Measurements from ENCODE around the gene TUSC2.

Gene TUSC2

DNA sequence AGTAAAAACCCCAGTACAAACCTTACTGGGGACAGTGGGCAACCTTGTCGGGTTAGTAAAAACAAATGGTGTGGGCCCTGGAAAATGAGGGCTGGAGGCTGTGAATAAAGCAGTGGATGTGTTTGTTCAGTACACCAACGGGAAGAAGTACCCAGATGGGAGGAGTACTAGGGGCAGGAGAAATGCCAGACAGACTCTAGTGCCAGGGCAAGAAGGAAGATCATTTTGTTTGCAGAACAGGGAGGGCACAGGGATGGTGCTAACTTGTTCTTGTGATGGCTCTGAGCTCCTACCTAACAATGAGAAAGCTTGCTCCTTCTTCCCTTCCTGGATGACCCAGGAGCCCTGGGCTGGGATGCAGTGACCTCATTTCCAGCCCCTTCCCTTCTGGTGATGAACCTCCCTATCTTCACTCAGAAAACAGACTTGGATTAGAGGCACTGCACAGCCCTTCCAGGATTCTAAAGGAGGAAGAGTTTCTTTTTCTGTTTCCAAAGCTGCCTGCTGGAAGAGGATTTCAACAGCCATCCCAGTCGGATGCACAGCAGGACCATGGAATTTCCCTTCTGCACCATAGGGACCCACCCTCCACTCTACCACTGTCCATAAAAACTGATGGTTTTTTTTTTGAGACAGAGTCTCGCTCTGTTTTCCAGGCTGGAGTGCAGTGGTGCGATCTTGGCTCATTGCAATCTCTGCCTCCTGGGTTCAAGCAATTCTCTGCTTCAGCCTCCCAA, 6.5 kb upstream of the TUSC2 start:
- FAIRE-seq: no peak

DNA sequence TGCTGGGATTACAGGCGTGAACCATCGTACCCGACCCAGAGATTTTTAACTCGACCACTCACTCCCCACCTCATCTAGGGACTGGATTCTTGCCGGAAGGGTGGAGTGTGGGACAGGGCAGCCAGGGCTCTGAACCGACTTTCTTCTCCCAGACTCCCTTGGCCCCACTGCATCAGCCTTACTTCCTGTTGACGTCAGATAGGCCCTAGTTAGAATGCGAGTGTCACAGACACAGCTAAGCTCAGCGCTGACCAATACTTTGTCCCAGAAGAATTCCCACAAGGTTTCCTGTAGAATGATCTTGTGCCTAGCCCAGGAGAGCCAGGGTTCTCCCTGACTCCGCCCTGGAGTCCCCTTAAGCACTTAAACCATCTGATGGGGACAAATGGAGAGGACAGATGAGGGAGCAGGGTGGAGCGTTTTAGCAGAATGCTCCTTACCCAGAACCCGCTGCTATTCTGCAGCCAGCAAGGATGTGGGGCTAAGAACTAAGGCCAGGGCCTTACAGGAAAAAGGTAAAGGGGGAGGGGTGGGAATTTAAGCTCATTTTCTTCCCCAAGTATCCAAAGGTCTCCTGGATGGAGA, 5.8 kb upstream of the TUSC2 start:
- FAIRE-seq: no peak

DNA sequence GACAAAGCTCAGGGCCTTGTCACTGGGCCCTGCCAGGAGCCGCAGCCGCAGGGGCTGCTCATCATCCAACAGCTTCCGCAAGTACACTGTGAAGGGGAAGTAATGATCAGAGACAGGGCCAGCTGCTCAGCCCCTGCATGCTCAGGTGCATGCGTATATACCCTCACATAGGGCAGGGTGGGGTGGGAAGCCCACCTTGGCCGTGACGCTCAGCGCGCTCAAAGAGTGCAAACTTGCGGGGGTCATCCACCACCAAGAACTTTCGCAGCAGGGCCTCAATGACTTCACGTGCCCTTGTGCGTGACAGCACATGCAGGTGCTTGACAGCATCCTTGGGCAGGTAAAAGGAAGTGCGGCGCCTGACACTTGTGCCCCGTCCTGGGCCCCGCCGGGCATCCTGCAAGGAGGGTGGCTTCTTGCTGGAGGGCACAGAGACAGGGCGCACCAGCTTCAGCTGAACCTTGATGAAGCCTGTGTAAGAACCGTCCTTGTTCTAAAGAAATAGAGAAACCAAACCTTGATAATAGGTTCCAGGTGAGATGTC, 3.4 kb upstream of the TUSC2 start:
- no peak for FAIRE-seq

DNA sequence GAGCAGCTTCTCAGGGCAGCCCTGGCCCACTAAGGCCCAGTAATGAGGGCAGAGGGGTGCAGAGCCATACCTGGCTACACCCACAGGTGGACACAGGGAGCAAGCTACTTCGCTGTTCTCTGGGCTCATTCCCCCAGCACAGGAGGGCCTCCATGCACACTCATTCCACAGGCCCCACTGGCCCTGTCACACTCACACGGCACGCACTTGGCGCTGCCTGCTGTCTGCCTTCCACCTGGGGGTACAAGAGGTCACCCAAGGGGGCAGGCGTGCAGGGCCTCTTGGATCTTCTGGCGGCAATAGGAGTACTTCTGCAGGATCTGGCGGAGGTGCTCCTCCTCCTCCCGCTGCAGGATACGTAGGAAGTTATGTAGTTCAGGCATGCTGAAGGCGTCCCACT, 2.3 kb upstream of the TUSC2 start:
- no peak for FAIRE-seq

GRCh38 chr3:50327129-50327528, 894 bp downstream of the TUSC2 start:
- no peak for FAIRE-seq

GRCh38 chr3:50326182-50326541, 1.9 kb downstream of the TUSC2 start:
- no peak for FAIRE-seq

DNA sequence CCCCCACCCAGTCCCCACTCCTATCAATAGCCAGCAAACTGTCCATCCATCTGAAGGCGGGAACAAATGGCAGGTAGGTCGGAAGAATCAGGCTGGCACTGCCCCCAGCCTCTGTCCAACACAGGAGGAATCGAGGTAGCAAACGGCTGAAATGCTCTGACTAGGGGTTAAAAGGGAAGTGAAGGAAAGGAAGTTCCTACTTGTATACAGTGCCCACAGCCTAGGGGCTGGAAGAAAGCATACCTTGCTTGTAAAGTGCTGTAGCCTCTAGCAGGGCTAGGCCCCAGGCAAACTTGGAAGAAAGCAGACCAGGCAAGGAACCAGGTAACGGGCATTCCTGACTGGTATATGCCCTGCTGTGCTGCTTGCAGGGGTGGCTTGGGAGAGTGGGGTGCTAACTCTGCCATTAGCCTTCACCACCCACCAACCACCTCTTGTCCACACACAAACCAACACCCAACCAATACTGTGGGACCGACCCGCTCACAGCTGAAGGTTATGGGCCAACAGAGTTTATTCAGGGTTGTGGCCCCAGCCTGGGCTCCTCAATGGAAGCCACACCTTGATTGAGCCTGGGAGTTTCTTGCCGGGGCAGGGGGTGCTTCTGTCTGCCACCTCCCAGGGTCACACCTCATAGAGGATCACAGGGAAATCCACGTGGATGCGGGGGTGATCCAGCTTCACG, 2.4 kb downstream of the TUSC2 start:
- no peak for FAIRE-seq

- FAIRE-seq: no peak
Observed at GRCh38 chr3:50325113-50325480, 2.9 kb downstream of the TUSC2 start.

GRCh38 chr3:50324351-50325112, 3.5 kb downstream of the TUSC2 start:
- FAIRE-seq: no peak

DNA sequence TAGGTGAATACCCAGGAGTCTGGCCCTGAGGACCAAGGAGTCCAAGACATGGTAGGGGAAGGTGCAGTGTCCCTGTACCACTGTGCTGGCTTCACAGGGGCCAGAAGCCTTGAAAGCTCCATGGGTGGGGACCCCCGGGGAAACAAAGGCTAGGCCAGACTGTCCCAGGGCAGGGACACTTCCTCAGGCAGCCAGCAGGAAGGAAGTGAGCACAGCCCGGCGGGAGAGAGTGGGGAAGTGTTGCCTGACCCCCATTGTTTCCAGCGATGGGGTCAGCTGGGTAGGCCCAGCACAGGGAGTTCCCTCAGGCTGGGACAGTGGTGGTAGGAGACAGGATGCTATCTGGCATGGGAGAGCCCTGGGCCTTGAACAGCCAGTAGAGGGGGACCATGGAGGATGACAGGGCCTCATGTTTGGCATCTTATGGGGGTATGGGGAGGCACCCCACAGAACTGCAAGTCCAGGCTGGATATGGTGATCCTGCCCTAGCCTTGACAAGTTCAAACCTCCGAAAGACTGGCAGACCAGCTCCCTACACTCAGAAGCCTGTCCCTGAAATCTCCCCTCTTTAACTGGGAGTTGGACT, 4.3 kb downstream of the TUSC2 start:
- FAIRE-seq: no peak

- FAIRE-seq: no peak
Observed at GRCh38 chr3:50323092-50323600, 4.9 kb downstream of the TUSC2 start.

DNA sequence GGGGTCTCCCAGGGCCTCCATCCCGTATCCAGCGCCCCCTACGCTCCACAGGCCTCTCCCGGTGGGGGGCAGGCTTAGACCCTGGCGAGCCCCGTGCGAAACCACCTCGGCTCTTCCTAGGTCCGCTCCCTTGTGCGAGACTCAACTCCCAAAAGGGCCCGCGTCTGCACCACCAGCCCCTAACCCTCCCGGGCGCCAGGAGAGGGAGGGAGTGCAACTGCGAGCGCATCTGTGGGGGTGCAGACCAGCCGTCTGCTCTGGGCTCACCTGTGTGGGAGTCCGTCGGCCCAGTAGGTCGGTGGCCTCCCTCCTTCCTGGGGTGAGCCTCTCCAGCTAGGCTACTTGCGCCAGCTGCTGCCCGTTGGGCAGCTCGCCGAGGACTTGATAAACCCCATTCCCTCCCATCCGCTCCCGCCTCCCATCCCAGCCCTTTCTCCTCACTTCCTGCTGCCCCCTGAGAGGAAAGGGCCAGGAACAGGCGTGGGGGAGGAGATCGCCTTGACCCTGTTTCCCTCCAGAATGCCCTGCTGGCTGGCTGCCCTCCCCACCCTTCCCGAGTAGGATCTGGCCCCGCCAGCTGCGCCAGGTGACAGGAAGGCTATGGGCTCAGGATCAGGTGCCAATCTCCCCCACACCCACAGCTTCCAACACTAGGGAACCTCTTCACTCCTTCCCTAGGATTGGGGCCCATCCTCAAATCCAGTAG, 5.5 kb downstream of the TUSC2 start, which contains the start of gene HYAL2:
Gene HYAL2 (minus strand): TSS at position 360 of the 706 bp plus-strand sequence. CDS start 2,256 bp downstream, outside the sequence.
- no peak for FAIRE-seq

GRCh38 chr3:50322115-50322385, 6.0 kb downstream of the TUSC2 start:
- no peak for FAIRE-seq

GRCh38 chr3:50321336-50322114, 6.5 kb downstream of the TUSC2 start:
- FAIRE-seq: no peak

- FAIRE-seq: no peak
Observed at GRCh38 chr3:50320853-50321335, 7.1 kb downstream of the TUSC2 start.

GRCh38 chr3:50319894-50320625, 8.0 kb downstream of the TUSC2 start:
- FAIRE-seq: no peak

- no peak for FAIRE-seq
Observed at GRCh38 chr3:50319181-50319893, 8.7 kb downstream of the TUSC2 start.

GRCh38 chr3:50318615-50319014, 9.4 kb downstream of the TUSC2 start:
- no peak for FAIRE-seq

DNA sequence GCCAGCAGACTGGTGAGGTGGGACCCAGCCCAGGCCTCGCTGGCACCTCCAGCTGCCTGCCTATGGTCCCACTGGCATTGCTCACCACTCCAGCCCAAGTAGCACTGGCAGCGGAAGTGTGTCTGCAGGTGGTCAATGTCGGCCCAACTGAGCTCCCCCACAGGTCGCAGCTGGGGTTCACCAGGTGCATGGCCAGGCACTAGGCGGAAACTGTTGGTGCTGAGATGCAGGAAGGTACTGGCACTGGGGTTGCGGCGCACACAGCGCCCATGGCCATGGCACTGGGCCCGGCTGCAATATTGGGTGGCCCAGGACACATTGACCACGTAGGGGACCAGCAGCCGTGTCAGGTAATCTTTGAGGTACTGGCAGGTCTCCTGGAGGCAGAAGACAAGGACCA, 9.9 kb downstream of the TUSC2 start:
- FAIRE-seq: no peak

GRCh38 chr3:50317300-50317699, 10.7 kb downstream of the TUSC2 start:
- FAIRE-seq: no peak
